ENCODE data around the gene PPFIA3. TPM values are rescaled to one million over a fixed set of nuclear protein-coding genes. Genes with fewer than 3 reads are reported as not detected.

Gene PPFIA3
- total and polyA plus RNA-seq, 2 of the 8 experiments (the other 6 are each of a cell fraction or from before 2014, with no cell fraction given): 15.9 to 25.3 TPM

DNA sequence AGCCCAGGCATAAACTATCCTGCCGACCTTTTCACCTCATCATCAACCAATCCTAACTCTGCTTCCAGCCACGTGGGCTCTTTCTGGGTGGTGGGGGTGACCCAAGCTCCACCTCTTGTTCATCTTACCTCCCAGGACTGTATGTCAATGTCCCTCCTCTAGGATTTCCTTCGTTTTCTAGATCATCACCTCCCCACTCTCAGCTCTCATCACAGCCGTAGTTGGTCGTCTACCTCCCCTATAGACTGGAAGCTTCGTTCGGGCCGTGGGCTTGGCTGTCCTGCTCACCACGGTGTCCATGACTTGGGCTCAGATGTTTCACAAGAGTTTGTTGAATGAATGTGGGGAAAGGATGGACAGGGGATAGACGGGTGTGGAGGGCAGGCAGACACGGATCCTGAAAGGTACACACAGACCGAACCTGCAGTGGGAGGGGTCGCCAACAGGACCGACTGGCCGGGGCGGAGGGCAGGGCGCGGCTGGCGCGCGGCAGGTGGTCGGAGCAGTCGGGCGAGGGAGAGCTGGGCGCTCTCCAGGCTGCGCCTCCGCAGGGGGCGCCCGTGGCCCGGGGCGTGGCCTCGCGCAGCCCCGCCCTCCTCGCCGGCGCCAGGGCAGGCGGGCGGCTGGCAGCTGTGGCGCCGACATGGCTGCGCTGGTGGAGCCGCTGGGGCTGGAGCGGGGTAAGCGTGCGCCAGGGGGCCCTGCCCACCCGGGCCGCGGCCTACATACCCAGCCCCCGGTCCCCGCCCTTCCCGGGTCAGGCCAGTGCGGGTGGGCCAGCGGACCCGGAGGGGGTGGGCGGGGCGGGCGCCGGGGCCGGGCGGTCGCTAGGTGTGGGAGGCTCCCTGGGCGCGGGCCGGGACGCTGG, 5.3 kb upstream of the PPFIA3 start, which contains the start of gene LIN7B (continued):
- TF ChIP-seq, protein P1, sequence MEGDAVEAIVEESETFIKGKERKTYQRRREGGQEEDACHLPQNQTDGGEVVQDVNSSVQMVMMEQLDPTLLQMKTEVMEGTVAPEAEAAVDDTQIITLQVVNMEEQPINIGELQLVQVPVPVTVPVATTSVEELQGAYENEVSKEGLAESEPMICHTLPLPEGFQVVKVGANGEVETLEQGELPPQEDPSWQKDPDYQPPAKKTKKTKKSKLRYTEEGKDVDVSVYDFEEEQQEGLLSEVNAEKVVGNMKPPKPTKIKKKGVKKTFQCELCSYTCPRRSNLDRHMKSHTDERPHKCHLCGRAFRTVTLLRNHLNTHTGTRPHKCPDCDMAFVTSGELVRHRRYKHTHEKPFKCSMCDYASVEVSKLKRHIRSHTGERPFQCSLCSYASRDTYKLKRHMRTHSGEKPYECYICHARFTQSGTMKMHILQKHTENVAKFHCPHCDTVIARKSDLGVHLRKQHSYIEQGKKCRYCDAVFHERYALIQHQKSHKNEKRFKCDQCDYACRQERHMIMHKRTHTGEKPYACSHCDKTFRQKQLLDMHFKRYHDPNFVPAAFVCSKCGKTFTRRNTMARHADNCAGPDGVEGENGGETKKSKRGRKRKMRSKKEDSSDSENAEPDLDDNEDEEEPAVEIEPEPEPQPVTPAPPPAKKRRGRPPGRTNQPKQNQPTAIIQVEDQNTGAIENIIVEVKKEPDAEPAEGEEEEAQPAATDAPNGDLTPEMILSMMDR (IDR thresholded peaks at IDR 0.05; ENCODE audit: control extremely low read depth in 1 of 3, insufficient read depth in 1 of 3, low read depth in 1 of 3, low read length in 3 of 3): peak in 2 of 3 experiments; percentile 12 to 19; a peak in 2 of 4 replicates
- TF ChIP-seq PHF8 (conservative IDR thresholded peaks at IDR 0.05; ENCODE audit: low read depth, low read length) (no peak), KDM1A (IDR thresholded peaks at IDR 0.05; ENCODE audit: borderline replicate concordance, low read length) (no peak), KDM4A (IDR thresholded peaks at IDR 0.05; ENCODE audit: low read depth, low read length, severe bottlenecking) (peak; percentile 53), BACH1 (IDR thresholded peaks at IDR 0.05; ENCODE audit: low read length) (peak; percentile 18; the same call in 1 of the 2 replicates), TBP (IDR thresholded peaks at IDR 0.05; ENCODE audit: low read depth, low read length) (peak; percentile 17; the same call in 1 of the 2 replicates), TAF1 (IDR thresholded peaks at IDR 0.05; ENCODE audit: low read depth, low read length) (no peak), CBX5 (IDR thresholded peaks at IDR 0.05; ENCODE audit: low read depth, low read length) (no peak), SRF (IDR thresholded peaks at IDR 0.05; ENCODE audit: low read depth, low read length) (no peak), CEBPB (IDR thresholded peaks at IDR 0.05; ENCODE audit: low read depth, low read length) (peak; percentile 30; the same call in 1 of the 2 replicates), SP1 (IDR thresholded peaks at IDR 0.05; ENCODE audit: low read depth, low read length) (no peak), GABPA (IDR thresholded peaks at IDR 0.05; ENCODE audit: borderline replicate concordance, insufficient read depth, low read length) (no peak), BRCA1 (IDR thresholded peaks at IDR 0.05; ENCODE audit: low read depth, low read length) (no peak), CHD2 (IDR thresholded peaks at IDR 0.05; ENCODE audit: low read length) (no peak), RAD21 (IDR thresholded peaks at IDR 0.05 in 1 of 2, conservative IDR thresholded peaks at IDR 0.05 in 1 of 2; ENCODE audit: low read depth in 2 of 2, low read length in 2 of 2) (no peak), RFX5 (IDR thresholded peaks at IDR 0.05; ENCODE audit: borderline replicate concordance, low read depth, low read length) (no peak), SIN3A (conservative IDR thresholded peaks at IDR 0.05 in 1 of 2, IDR thresholded peaks at IDR 0.05 in 1 of 2; ENCODE audit: low read depth in 1 of 2, low read length in 2 of 2) (peak in 1 of 2 experiments; percentile 65; a peak in 1 of 4 replicates)
- TF ChIP-seq, protein P2, sequence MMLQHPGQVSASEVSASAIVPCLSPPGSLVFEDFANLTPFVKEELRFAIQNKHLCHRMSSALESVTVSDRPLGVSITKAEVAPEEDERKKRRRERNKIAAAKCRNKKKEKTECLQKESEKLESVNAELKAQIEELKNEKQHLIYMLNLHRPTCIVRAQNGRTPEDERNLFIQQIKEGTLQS (IDR thresholded peaks at IDR 0.05; ENCODE audit: insufficient read depth, low read depth, low read length): peak; percentile 65; the same call in 1 of the 2 replicates
- TF ChIP-seq, protein P3, sequence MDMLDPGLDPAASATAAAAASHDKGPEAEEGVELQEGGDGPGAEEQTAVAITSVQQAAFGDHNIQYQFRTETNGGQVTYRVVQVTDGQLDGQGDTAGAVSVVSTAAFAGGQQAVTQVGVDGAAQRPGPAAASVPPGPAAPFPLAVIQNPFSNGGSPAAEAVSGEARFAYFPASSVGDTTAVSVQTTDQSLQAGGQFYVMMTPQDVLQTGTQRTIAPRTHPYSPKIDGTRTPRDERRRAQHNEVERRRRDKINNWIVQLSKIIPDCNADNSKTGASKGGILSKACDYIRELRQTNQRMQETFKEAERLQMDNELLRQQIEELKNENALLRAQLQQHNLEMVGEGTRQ (IDR thresholded peaks at IDR 0.05; ENCODE audit: low read length): peak; percentile 90

Measured in H1 (cell line).